Left lobe of liver (tissue), 1 donor: ENCODE data around the gene QRICH1. TPM values are rescaled to one million over a fixed set of nuclear protein-coding genes. Genes with fewer than 3 reads are reported as not detected.

Experiments
- total RNA-seq: library from RNA; stranded (reverse); gene quantifications from one replicate; pipeline ENCODE4 v1.2.1, GENCODE V29; 2021
- donor health status: DM: no; HTN: yes; CAD: no.

QRICH1 gene
- total RNA-seq, 1 donor from 2014 or later: 33.4 TPM

Other genes starting within 250 kb of the QRICH1 start
- gene PRKAR2A, start 246.2 kb downstream of the QRICH1 start, total RNA-seq: 46.6 TPM
- 84.1 TPM for gene SLC25A20, start 195.2 kb downstream of the QRICH1 start, total RNA-seq
- gene ARIH2, start 175.2 kb downstream of the QRICH1 start, total RNA-seq: 41.0 TPM
- gene P4HTM, start 103.8 kb downstream of the QRICH1 start, total RNA-seq: 13.7 TPM
- gene WDR6, start 86.7 kb downstream of the QRICH1 start, total RNA-seq: 79.5 TPM
- gene DALRD3, start 75.5 kb downstream of the QRICH1 start, total RNA-seq: 8.6 TPM
- gene NDUFAF3, start 72.0 kb downstream of the QRICH1 start, total RNA-seq: 44.2 TPM
- gene IMPDH2, start 64.7 kb downstream of the QRICH1 start, total RNA-seq: 38.6 TPM
- gene QARS1, start 10.7 kb upstream of the QRICH1 start, total RNA-seq: 105 TPM
- gene USP19, start 26.8 kb upstream of the QRICH1 start, total RNA-seq: 37.1 TPM
- 172 TPM for gene LAMB2, start 39.0 kb upstream of the QRICH1 start, total RNA-seq
- gene CCDC71, start 72.3 kb upstream of the QRICH1 start, total RNA-seq: 9.2 TPM
- 14.0 TPM for gene KLHDC8B, start 77.5 kb upstream of the QRICH1 start, total RNA-seq
- 1.9 TPM for gene C3orf62, start 183.2 kb upstream of the QRICH1 start, total RNA-seq
- 19.7 TPM for gene USP4, start 246.0 kb upstream of the QRICH1 start, total RNA-seq